Subcutaneous adipose tissue (tissue), 4 donors: ENCODE results near the gene POLRMT. TPM values are rescaled to one million over a fixed set of nuclear protein-coding genes. Genes with fewer than 3 reads are reported as not detected.

Source experiments
- CTCF ChIP-seq: fragments of 450-650 bp; IDR thresholded peaks from one replicate; pipeline ENCODE4 v1.5.1; 2016; ENCODE audit warnings: low read depth, mild to moderate bottlenecking, control low read depth, antibody characterized with exemption, moderate library complexity
- total RNA-seq, 4 donors: library from RNA; depleted of rRNA; stranded (reverse); fragments of >200 nt; gene quantifications; one replicate each; pipeline ENCODE4 v1.1.0, GENCODE V29; 2016

The POLRMT gene
- total RNA-seq, 4 donors from 2014 or later: 11.9 to 41.4 (median 14.7) TPM

DNA sequence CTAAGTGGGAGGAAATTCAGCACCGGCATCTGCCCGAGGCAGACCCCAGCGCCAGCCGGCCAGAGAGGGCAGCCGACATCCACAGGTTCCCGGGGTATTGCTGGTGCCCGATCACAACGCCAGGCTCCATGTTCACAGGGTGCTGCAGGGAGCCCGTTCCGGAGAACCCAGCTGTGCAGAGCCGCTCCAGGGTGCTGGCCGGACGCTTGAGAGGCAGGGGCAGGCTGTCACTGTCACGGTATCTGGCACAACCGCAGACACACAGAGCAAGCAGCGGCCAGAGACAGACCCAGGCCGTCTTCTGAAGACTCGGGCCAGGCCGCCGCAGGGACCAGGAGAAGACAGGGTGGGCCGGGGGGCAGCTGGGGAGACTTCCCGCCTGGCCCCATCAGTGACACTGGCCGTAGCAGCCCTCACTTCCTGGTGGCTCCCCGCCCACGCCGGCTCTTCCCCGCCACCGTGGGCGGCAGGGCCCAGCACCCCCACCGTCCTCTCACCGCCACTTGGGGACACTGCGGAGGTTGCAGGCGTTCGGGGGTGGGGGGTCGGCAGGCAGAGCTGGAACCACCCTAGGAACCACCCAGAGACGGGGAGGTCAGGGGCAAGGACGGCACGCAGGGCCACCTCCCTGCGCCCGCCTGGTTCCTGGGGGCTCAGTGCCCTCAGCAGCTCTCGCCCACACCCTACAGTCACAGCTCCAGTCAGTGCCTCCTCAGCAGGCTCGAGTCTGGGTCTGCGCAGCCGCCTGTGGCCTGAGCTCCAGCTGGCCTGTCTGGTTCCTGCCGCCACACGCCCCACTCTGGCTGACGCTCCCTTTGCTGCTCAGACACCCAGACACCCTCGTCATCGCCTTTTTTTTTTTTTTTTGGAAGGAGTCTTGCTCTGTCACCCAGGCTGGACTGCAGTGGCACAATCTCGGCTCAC lies 25.8 kb upstream of the POLRMT start:
- TF ChIP-seq CTCF: no peak

- TF ChIP-seq CTCF: no peak
Observed at GRCh38 chr19:658059-658839, 24.9 kb upstream of the POLRMT start.

GRCh38 chr19:657611-658010 lies 24.3 kb upstream of the POLRMT start:
- TF ChIP-seq CTCF: no peak

GRCh38 chr19:656751-657559 lies 23.6 kb upstream of the POLRMT start:
- TF ChIP-seq CTCF: no peak

- TF ChIP-seq CTCF: no peak
Observed at GRCh38 chr19:655691-656090, 22.4 kb upstream of the POLRMT start.

DNA sequence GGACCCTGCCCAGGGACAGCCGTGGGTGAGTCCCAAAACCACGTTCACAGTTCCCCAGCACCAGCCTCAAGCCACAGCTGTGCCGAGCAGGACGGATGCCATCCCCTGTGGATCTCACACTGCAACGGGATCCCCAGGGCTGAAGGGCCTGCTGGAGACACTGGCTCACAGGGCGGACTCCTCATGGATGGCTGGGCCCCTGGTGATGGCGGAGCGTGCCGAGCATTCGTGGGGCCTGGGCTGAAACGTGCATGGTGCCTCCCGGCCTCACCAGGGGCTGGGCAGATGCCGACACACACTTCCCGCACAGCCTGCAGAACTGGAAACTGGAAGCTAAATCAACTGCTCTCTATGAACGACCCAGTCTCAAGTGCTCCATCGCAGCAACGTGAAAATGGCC lies 20.1 kb upstream of the POLRMT start:
- TF ChIP-seq CTCF: no peak
